ENCODE data around the gene MRPL17. TPM values are rescaled to one million over a fixed set of nuclear protein-coding genes. Genes with fewer than 3 reads are reported as not detected.

MRPL17 gene
- total and polyA plus RNA-seq, 2 of the 13 experiments (the other 11 are each of a cell fraction or from before 2014, with no cell fraction given), result 59.4 to 90.0 TPM

DNA sequence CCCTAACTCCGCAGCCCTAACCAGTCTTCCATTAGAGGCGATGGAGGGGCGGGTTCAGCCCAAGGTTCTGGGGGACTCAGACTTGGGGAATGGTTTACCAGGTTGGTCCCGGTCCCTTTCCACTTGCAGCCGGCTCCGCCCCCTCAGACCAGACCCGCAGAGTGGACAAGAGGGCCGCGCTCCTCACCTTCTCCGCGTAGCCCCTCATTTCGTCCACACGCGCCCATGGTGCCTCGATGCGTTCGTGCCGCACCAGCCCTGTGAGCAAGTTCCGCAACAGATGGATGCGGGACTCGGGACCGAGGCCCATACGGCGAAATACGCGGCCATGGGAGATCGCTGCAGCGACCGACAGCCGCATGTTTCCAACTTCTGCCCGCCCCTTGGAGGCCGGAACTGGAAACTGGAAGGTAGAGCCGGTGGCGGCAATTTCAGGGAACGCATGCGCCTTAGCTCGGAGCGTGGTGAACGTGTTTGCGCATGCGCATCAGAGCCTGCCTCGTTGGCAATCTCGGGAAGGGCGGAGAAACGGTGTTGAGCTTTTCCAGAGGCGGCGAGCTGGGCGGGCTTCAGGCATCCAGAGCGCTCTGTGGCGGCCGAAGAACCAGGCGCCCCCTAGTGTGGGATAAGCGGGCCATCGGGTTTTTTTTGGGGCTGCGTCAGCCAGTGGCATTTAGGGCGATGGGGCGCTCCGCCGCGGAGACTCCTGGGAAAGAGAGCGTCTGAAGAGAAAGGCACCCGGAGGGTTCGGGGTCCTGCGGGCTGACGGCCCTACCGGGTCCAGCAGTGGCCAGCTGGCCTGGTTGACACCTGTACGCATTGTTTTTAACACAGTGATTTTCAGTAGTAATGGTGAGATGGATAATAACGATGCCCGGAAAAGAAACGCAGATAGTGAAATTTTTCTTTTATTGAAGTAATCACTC lies at the start of gene MRPL17 (continued):
- TF ChIP-seq ZSCAN22 (CRISPR knock-in tag; IDR thresholded peaks at IDR 0.05) (no peak), ZNF382 (CRISPR knock-in tag; IDR thresholded peaks at IDR 0.05; ENCODE audit: borderline replicate concordance) (no peak), ZNF234 (CRISPR knock-in tag; conservative IDR thresholded peaks at IDR 0.05) (no peak), RFXANK (CRISPR knock-in tag; IDR thresholded peaks at IDR 0.05) (no peak), NFATC3 (CRISPR knock-in tag; IDR thresholded peaks at IDR 0.05) (0 out of 2 replicates have a peak, but pooled peaks have one; percentile 92), ZNF44 (CRISPR knock-in tag; IDR thresholded peaks at IDR 0.05) (peak; percentile 98), GTF3A (CRISPR knock-in tag; conservative IDR thresholded peaks at IDR 0.05) (peak; percentile 88; the same call in 1 of the 2 replicates), ZBTB33 (CRISPR knock-in tag; IDR thresholded peaks at IDR 0.05) (0 out of 2 replicates have a peak, but pooled peaks have one; percentile 17), STAT5B (CRISPR knock-in tag; IDR thresholded peaks at IDR 0.05) (peak; percentile 58; the same call in 1 of the 2 replicates), ZBTB7A (CRISPR knock-in tag; IDR thresholded peaks at IDR 0.05) (peak; percentile 81), MTF1 (CRISPR knock-in tag; IDR thresholded peaks at IDR 0.05) (no peak), ZNF232 (CRISPR knock-in tag; IDR thresholded peaks at IDR 0.05; ENCODE audit: borderline replicate concordance) (no peak; the same call in 1 of the 2 replicates), KLF13 (CRISPR knock-in tag; IDR thresholded peaks at IDR 0.05) (peak; percentile 51; the same call in 1 of the 2 replicates), HNRNPLL (IDR thresholded peaks at IDR 0.05; ENCODE audit: low read depth, low read length, poor library complexity, severe bottlenecking) (peak; percentile 71), TEAD3 (CRISPR knock-in tag; optimal IDR thresholded peaks at IDR 0.05; ENCODE audit: borderline replicate concordance) (peak; percentile 77), ZFP82 (CRISPR knock-in tag; IDR thresholded peaks at IDR 0.05; ENCODE audit: borderline replicate concordance) (no peak), ZNF839 (CRISPR knock-in tag; IDR thresholded peaks at IDR 0.05; ENCODE audit: borderline replicate concordance) (peak; percentile 92), ATF1 (CRISPR knock-in tag; IDR thresholded peaks at IDR 0.05) (no peak; the same call in 1 of the 2 replicates), NCOA2 (CRISPR knock-in tag; IDR thresholded peaks at IDR 0.05) (no peak; the same call in 1 of the 2 replicates), ZNF616 (CRISPR knock-in tag; IDR thresholded peaks at IDR 0.05; ENCODE audit: low read depth) (peak; percentile 90; the same call in 1 of the 2 replicates), IRX3 (CRISPR knock-in tag; IDR thresholded peaks at IDR 0.05; ENCODE audit: borderline replicate concordance, low read depth) (no peak; the same call in 1 of the 2 replicates), NR3C1 (CRISPR knock-in tag; IDR thresholded peaks at IDR 0.05) (no peak)
- TF ChIP-seq, protein P1, sequence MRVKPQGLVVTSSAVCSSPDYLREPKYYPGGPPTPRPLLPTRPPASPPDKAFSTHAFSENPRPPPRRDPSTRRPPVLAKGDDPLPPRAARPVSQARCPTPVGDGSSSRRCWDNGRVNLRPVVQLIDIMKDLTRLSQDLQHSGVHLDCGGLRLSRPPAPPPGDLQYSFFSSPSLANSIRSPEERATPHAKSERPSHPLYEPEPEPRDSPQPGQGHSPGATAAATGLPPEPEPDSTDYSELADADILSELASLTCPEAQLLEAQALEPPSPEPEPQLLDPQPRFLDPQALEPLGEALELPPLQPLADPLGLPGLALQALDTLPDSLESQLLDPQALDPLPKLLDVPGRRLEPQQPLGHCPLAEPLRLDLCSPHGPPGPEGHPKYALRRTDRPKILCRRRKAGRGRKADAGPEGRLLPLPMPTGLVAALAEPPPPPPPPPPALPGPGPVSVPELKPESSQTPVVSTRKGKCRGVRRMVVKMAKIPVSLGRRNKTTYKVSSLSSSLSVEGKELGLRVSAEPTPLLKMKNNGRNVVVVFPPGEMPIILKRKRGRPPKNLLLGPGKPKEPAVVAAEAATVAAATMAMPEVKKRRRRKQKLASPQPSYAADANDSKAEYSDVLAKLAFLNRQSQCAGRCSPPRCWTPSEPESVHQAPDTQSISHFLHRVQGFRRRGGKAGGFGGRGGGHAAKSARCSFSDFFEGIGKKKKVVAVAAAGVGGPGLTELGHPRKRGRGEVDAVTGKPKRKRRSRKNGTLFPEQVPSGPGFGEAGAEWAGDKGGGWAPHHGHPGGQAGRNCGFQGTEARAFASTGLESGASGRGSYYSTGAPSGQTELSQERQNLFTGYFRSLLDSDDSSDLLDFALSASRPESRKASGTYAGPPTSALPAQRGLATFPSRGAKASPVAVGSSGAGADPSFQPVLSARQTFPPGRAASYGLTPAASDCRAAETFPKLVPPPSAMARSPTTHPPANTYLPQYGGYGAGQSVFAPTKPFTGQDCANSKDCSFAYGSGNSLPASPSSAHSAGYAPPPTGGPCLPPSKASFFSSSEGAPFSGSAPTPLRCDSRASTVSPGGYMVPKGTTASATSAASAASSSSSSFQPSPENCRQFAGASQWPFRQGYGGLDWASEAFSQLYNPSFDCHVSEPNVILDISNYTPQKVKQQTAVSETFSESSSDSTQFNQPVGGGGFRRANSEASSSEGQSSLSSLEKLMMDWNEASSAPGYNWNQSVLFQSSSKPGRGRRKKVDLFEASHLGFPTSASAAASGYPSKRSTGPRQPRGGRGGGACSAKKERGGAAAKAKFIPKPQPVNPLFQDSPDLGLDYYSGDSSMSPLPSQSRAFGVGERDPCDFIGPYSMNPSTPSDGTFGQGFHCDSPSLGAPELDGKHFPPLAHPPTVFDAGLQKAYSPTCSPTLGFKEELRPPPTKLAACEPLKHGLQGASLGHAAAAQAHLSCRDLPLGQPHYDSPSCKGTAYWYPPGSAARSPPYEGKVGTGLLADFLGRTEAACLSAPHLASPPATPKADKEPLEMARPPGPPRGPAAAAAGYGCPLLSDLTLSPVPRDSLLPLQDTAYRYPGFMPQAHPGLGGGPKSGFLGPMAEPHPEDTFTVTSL (CRISPR knock-in tag; IDR thresholded peaks at IDR 0.05; ENCODE audit: borderline replicate concordance), result no peak

Data from HepG2 (cell line).